ENCODE measurements around the gene ST6GAL2. TPM values are rescaled to one million over a fixed set of nuclear protein-coding genes. Genes with fewer than 3 reads are reported as not detected.

The ST6GAL2 gene
- total and polyA plus RNA-seq, 2 of the 8 experiments (the other 6 are each of a cell fraction or from before 2014, with no cell fraction given): 2.7 to 17.5 TPM

DNA sequence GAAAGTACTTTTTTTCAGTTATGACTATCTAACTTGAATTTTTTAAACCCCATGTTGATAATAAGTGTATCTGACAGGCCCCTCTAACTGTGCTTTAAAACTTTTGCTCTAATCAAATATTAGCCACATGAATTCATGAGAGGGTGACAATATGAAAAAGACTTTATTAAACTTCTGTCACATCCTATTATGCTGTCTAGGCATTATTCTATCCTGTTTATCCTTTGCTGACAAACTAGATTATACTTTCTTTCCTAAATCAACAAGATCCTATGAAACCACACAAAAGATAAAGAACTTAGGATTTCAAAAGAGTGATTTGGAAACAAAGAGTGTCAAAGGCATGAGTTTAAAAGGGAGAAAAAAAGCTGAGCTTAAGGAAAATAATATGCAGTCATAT, 57.8 kb downstream of the ST6GAL2 start:
- ChIA-PET POLR2A (ENCODE audit: partially characterized antibody) (no interaction called here), CTCF (ENCODE audit: partially characterized antibody) (interaction anchor here (1.2 to 1.6 kb wide), 2 partner anchors 10 to 137 kb away, joined by 3 to 5 read pairs; no protein-coding TSS in a partner anchor)
- Histone ChIP-seq H4K91ac (replicated peaks; ENCODE audit: insufficient read length, low read length) (no peak overlapping the region), H2AK5ac (ENCODE audit: low read depth, low read length) (no peak overlapping the region), H3K23ac (ENCODE audit: insufficient read length) (no peak overlapping the region), H3K27ac (ENCODE audit: low read depth, low read length) (no peak overlapping the region), H4K20me1 (replicated peaks in 1 of 2; ENCODE audit: control insufficient read depth in 1 of 2, insufficient read depth in 2 of 2, low read length in 2 of 2) (no peaks in the 10 kb centered on the region), H3K56ac (replicated peaks; ENCODE audit: insufficient read length, low read depth, low read length) (no peak overlapping the region), H3K79me1 (ENCODE audit: low read depth, low read length) (no peaks in the 10 kb centered on the region), H3K27me3 (replicated peaks in 1 of 4; ENCODE audit: control insufficient read depth in 3 of 4, extremely low read depth in 1 of 4, insufficient read depth in 3 of 4, low read length in 3 of 4) (no peaks in the 10 kb centered on the region), H2AFZ (ENCODE audit: low read length) (no peak overlapping the region), H2BK5ac (ENCODE audit: low read depth, low read length) (no peak overlapping the region), H3K79me2 (ENCODE audit: control insufficient read depth in 1 of 2, insufficient read depth in 2 of 2, low read length in 2 of 2) (no peaks in the 10 kb centered on the region), H2BK20ac (ENCODE audit: low read length) (no peak overlapping the region), H3K14ac (ENCODE audit: insufficient read length) (no peak overlapping the region), H3K4me3 (ENCODE audit: extremely low read depth in 1 of 4, insufficient read depth in 2 of 4, low read depth in 3 of 4, low read length in 4 of 4) (no peak overlapping the region), H3K18ac (ENCODE audit: extremely low read depth, low read length) (no peak overlapping the region), H3K4me1 (replicated peaks in 1 of 4; ENCODE audit: control insufficient read depth in 3 of 4, insufficient read depth in 4 of 4, low read length in 3 of 4) (no peaks in the 10 kb centered on the region), H4K8ac (ENCODE audit: extremely low read depth, insufficient read depth, low read length) (no peak overlapping the region), H3K4me2 (ENCODE audit: insufficient read depth in 1 of 2, low read depth in 2 of 2, low read length in 2 of 2) (no peak overlapping the region), H3K23me2 (ENCODE audit: low read depth, low read length) (no peaks in the 10 kb centered on the region), H3K36me3 (ENCODE audit: control insufficient read depth in 2 of 4, insufficient read depth in 4 of 4, low read length in 3 of 4) (peaks cover 0 to 7% (median 3%) of the 10 kb centered on the region in 4 experiments; a peak in 5 of 8 replicates), H2BK12ac (ENCODE audit: low read depth, low read length) (no peak overlapping the region), H4K5ac (ENCODE audit: insufficient read length, low read depth, low read length) (no peak overlapping the region), H3K9ac (replicated peaks in 1 of 4; ENCODE audit: extremely low read depth in 1 of 4, low read depth in 3 of 4, low read length in 3 of 4) (no peak overlapping the region), H2BK15ac (ENCODE audit: low read length) (no peak overlapping the region), H2BK120ac (replicated peaks; ENCODE audit: low read depth, low read length) (no peak overlapping the region), H3K9me3 (ENCODE audit: insufficient read depth in 2 of 2, low read depth in 1 of 2, low read length in 1 of 2) (peaks cover 0 to 2% of the 10 kb centered on the region in 2 experiments; a peak in 1 of 4 replicates), H3K4ac (replicated peaks; ENCODE audit: insufficient read length, low read depth, low read length) (no peak overlapping the region)
- FAIRE-seq (no peak), DNase-seq (ENCODE audit: low read depth in 1 of 2, low spot score in 2 of 2) (no peak)
- no peak for TF ChIP-seq CBX8 (IDR thresholded peaks at IDR 0.05; ENCODE audit: borderline replicate concordance, low read depth, low read length)
- TF ChIP-seq TBP (IDR thresholded peaks at IDR 0.05; ENCODE audit: low read depth, low read length): no peak
- TF ChIP-seq GABPA (IDR thresholded peaks at IDR 0.05; ENCODE audit: borderline replicate concordance, insufficient read depth, low read length): no peak
- TF ChIP-seq TAF1 (IDR thresholded peaks at IDR 0.05; ENCODE audit: low read depth, low read length): no peak
- TF ChIP-seq KDM5A (IDR thresholded peaks at IDR 0.05; ENCODE audit: low read length): no peak
- TF ChIP-seq SP1 (IDR thresholded peaks at IDR 0.05; ENCODE audit: low read depth, low read length): no peak
- TF ChIP-seq CTBP2 (IDR thresholded peaks at IDR 0.05; ENCODE audit: borderline replicate concordance, insufficient read depth, insufficient read length, low read length): no peak

All from H1 (cell line).